Uterus (tissue), 4 donors: Measurements from ENCODE around the gene MOB3A. TPM values are rescaled to one million over a fixed set of nuclear protein-coding genes. Genes with fewer than 3 reads are reported as not detected.

Experiments
- DNase-seq, 2 donors: peaks; one replicate each; pipeline ENCODE4 v3.0.0-alpha.2; 2019 to 2020
- H3K27ac ChIP-seq, 2 donors: fragments of 200-600 bp; sonication (generic); 1 replicate in 1 of 2; 2 replicates in 1 of 2; pipeline ENCODE4 v1.5.1; 2016 to 2018
- H3K27me3 ChIP-seq, 2 donors: fragments of 200-600 bp; sonication (generic); one replicate each; pipeline ENCODE4 v1.5.1; 2018 to 2019; ENCODE audit warnings: control low read depth in 1 of 2
- H3K36me3 ChIP-seq, 2 donors: fragments of 200-600 bp; sonication (generic); one replicate each; pipeline ENCODE4 v1.5.1; 2019; ENCODE audit warnings: control low read depth in 1 of 2
- H3K4me1 ChIP-seq, 2 donors: fragments of 200-600 bp; sonication (generic); one replicate each; pipeline ENCODE4 v1.5.1; 2018 to 2019; ENCODE audit warnings: control low read depth in 1 of 2
- H3K4me3 ChIP-seq, 2 donors: fragments of 200-600 bp; sonication (generic); 1 replicate in 1 of 2; 2 replicates in 1 of 2; pipeline ENCODE4 v1.5.1; 2018 to 2019; ENCODE audit warnings: mild to moderate bottlenecking in 1 of 2
- H3K9me3 ChIP-seq, 2 donors: fragments of 200-600 bp; sonication (generic); one replicate each; pipeline ENCODE4 v1.5.1; 2019; ENCODE audit warnings: control low read depth in 1 of 2
- POLR2A ChIP-seq, 2 donors: fragments of 450-650 bp; IDR thresholded peaks; one replicate each; pipeline ENCODE4 v1.6.1; 2016; ENCODE audit warnings: antibody characterized with exemption in 2 of 2, mild to moderate bottlenecking in 1 of 2, moderate library complexity in 1 of 2
- intact Hi-C: fragments of 100-400 bp; cut with DNase I; formaldehyde crosslinking; loops from one replicate; pipeline ENCODE4 v1.15.1; 2023; ENCODE audit warnings: low total_unique reads
- total RNA-seq, 4 donors: library from RNA; depleted of rRNA in 3 of 4; stranded (reverse); fragments of >200 nt in 3 of 4; gene quantifications; one replicate each; pipeline versions ENCODE4 v1.1.0 to v1.2.4, GENCODE V29; 2014 to 2023
- TF ChIP-seq, protein P1 (sequence below), 4 experiments: fragments of 200-600 bp in 2 of 4; fragments of 450-650 bp in 2 of 4; sonication (generic) in 2 of 4; IDR thresholded peaks; one replicate each; pipeline ENCODE4 v1.5.1; 2016 to 2019; ENCODE audit warnings: antibody characterized with exemption in 4 of 4, mild to moderate bottlenecking in 2 of 4, moderate library complexity in 1 of 4
- donor health status: DM: yes; HTN: yes; CAD: no.

MOB3A gene
- total RNA-seq, 4 donors from 2014 or later, result 10.2 to 81.4 (median 20.7) TPM

DNA sequence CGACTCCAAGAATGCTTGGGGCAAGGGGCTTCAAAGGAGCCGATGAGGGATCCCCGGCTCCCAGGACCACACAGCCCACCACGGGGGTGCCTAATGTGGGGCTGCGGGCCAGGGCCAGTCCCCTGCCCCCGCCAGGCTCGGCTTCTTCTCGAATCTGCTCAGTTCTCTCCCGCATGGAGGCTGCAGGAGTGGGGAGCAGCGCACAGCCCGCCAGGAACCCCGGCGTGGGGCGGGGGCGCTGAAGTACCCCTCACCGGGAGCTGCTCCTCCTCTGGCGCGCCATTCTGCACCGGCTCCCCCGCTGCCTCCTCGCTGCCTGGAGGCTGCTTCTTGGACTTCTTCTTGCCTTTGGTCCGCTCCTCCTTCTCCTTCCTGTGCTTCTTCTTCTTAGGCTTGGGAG is 15.3 kb upstream of the MOB3A start:
- H3K4me3 ChIP-seq, result no peak overlapping the region
- no peak for DNase-seq
- no peaks in the 10 kb centered on the region for H3K27me3 ChIP-seq
- H3K27ac ChIP-seq, result no peak overlapping the region
- H3K4me1 ChIP-seq, result no peaks in the 10 kb centered on the region
- no peaks in the 10 kb centered on the region for H3K9me3 ChIP-seq
- no peaks in the 10 kb centered on the region for H3K36me3 ChIP-seq
- intact Hi-C loops, result no loop called here
- no peak for TF ChIP-seq POLR2A (IDR thresholded peaks at IDR 0.05)
- TF ChIP-seq, protein P1, sequence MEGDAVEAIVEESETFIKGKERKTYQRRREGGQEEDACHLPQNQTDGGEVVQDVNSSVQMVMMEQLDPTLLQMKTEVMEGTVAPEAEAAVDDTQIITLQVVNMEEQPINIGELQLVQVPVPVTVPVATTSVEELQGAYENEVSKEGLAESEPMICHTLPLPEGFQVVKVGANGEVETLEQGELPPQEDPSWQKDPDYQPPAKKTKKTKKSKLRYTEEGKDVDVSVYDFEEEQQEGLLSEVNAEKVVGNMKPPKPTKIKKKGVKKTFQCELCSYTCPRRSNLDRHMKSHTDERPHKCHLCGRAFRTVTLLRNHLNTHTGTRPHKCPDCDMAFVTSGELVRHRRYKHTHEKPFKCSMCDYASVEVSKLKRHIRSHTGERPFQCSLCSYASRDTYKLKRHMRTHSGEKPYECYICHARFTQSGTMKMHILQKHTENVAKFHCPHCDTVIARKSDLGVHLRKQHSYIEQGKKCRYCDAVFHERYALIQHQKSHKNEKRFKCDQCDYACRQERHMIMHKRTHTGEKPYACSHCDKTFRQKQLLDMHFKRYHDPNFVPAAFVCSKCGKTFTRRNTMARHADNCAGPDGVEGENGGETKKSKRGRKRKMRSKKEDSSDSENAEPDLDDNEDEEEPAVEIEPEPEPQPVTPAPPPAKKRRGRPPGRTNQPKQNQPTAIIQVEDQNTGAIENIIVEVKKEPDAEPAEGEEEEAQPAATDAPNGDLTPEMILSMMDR (IDR thresholded peaks at IDR 0.05), result no peak

DNA sequence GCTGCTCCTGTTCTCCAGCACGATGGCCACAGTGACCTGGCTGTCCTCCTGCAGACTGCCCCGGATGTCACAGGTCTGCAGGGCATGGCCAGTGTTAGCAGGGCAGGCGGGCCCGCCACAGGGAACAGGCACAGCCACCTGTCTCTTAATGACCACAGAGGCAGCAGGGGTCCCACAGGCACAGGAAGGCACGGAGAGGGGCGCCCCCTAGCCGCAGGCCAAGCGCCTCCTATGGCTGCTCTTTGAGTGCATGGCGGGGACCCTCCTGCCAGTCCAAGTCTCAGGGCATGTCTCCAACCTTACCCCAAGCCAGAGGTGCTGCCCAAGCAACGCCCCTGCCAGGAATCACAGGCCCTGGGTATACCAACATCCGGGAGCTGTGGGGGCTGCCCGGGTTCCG is 14.7 kb upstream of the MOB3A start:
- intact Hi-C loops, result no loop called here
- no peaks in the 10 kb centered on the region for H3K36me3 ChIP-seq
- H3K27ac ChIP-seq, result no peak overlapping the region

DNA sequence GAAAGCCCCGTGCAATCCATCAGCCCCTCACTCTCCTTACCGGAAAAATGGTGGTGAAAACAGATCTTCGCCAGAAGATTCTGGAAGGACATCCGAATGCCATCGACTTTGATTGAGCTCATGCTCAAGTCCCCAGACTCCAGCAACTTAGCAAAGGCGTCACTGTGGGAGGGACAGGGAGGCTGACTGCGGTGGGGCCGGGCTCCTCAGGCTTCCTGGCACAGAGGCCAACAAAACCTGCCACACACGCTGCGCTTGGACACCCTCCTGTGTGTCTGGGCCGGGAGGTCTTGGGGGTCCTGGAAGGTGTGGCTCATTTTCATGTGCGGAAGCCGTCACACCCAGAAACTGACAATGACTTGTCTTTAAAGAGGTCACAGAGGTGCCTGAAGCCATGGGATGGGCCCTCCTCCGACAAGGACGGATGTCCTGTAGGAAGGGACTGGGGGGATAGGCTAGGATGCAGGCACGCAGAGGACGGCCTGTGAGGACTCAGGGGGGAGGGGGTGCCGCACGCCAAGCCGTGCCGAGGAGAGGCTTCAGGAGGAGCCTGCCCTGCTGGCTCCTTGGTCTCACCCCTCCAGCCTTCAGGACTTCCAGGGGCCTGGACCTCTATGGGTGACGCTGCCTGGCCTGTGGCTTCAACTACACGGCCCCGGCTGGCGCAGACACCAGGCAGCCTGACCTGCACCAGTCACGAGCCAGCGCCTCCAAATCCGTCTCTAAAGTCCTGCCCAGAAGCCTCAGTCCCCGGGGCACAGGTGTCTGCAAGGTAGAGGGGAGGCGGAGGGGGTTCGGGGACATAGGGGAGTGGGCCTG is 13.1 kb upstream of the MOB3A start:
- no peak overlapping the region for H3K27ac ChIP-seq
- no peaks in the 10 kb centered on the region for H3K4me1 ChIP-seq
- no peak overlapping the region for H3K4me3 ChIP-seq
- H3K36me3 ChIP-seq, result no peaks in the 10 kb centered on the region
- no peaks in the 10 kb centered on the region for H3K27me3 ChIP-seq
- H3K9me3 ChIP-seq, result no peaks in the 10 kb centered on the region
- no peak for DNase-seq
- intact Hi-C loops, result no loop called here
- TF ChIP-seq, protein P1 (IDR thresholded peaks at IDR 0.05), result no peak
- no peak for TF ChIP-seq POLR2A (IDR thresholded peaks at IDR 0.05)

More for the DNA sequence above, 14.7 kb upstream of the MOB3A start:
- Histone ChIP-seq H3K4me1 (no peaks in the 10 kb centered on the region), H3K4me3 (no peak overlapping the region), H3K27me3 (no peaks in the 10 kb centered on the region), H3K9me3 (no peaks in the 10 kb centered on the region)
- DNase-seq, result no peak
- TF ChIP-seq POLR2A (IDR thresholded peaks at IDR 0.05), result no peak
- TF ChIP-seq, protein P1 (IDR thresholded peaks at IDR 0.05), result no peak

DNA sequence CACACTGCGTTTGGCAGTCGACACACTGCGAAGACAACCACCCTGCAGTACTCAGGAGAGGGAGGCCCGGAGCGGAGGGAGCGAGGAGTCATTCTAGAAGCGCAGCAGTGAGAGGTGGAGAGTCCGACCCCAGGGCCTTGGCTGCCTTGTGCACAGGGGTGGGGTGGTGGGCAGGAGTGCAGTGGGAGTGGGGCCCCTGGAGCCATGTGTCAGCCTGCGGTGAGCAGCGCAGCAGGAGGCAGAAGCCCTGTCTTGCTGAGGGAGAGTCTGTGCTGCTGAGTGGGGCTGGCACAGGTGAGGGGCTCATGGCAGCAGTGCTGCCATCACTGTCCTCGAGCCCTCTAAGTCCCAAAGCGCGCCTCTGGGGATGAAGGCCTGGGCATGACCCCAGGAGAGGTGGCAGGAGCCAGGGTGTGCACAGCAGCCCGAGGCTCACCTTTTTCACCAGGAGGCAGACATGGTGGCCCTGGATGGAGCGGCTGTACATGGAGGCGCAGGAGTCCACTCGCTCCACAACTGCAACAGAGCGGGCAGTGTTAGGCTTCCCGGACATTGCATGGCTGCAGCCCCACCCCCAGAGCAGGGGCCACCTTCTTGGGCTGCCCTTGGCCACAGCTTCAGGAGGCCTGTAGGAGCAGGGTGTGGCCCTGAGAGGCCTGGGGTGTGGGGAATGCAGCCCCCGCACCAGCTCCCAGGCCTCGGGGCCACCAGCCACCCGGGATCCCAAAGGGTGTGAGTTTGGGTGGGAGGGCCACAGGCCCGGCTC is 12.3 kb upstream of the MOB3A start:
- no peak overlapping the region for H3K27ac ChIP-seq
- intact Hi-C loops, result no loop called here
- H3K9me3 ChIP-seq, result no peaks in the 10 kb centered on the region
- H3K36me3 ChIP-seq, result no peaks in the 10 kb centered on the region
- no peak for DNase-seq
- no peaks in the 10 kb centered on the region for H3K4me1 ChIP-seq
- TF ChIP-seq, protein P1 (IDR thresholded peaks at IDR 0.05), result no peak
- no peak for TF ChIP-seq POLR2A (IDR thresholded peaks at IDR 0.05)
- no peak overlapping the region for H3K4me3 ChIP-seq
- no peaks in the 10 kb centered on the region for H3K27me3 ChIP-seq
